Osteoblast (primary cell): ENCODE data around the gene MRPS25. TPM values are rescaled to one million over a fixed set of nuclear protein-coding genes. Genes with fewer than 3 reads are reported as not detected.

Experiments used
- DNase-seq: peaks from one replicate; pipeline ENCODE4 v3.0.0; 2011; ENCODE audit warnings: low spot score, mixed read lengths; ENCODE audit not compliant: insufficient read length; ENCODE audit errors: missing footprints
- H2AFZ ChIP-seq: 2 replicates; pipeline ENCODE4 v1.6.0; 2011; ENCODE audit warnings: mild to moderate bottlenecking, low read length
- H3K27ac ChIP-seq: 2 replicates; pipeline ENCODE4 v1.5.1; 2011; ENCODE audit warnings: mild to moderate bottlenecking, low read depth, low read length, moderate library complexity
- H3K27me3 ChIP-seq: 2 replicates; pipeline ENCODE4 v1.6.0; 2012; ENCODE audit warnings: mild to moderate bottlenecking, control low read depth, inconsistent platforms, low read length, moderate library complexity; ENCODE audit not compliant: insufficient read depth
- H3K36me3 ChIP-seq: 2 replicates; pipeline ENCODE4 v1.5.1; 2011; ENCODE audit warnings: mild to moderate bottlenecking, low read length, control low read depth, moderate library complexity; ENCODE audit not compliant: insufficient read depth
- H3K4me1 ChIP-seq: 2 replicates; pipeline ENCODE4 v1.5.1; 2011; ENCODE audit warnings: mild to moderate bottlenecking, low read length, control low read depth, moderate library complexity; ENCODE audit not compliant: insufficient read depth
- H3K4me2 ChIP-seq: 2 replicates; pipeline ENCODE4 v1.6.0; 2011; ENCODE audit warnings: mild to moderate bottlenecking, low read length; ENCODE audit not compliant: insufficient read depth
- H3K4me3 ChIP-seq: fragments of 200-600 bp; sonication (generic); 3 replicates; pipeline ENCODE4 v1.5.1; 2012; ENCODE audit warnings: mild to moderate bottlenecking, low read length, inconsistent platforms; ENCODE audit not compliant: insufficient read depth
- H3K79me2 ChIP-seq: 2 replicates; pipeline ENCODE4 v1.6.0; 2012; ENCODE audit warnings: mild to moderate bottlenecking, low read length, control low read depth, inconsistent platforms; ENCODE audit not compliant: insufficient read depth
- H3K9me3 ChIP-seq: 2 replicates; pipeline ENCODE4 v1.5.1; 2011; ENCODE audit warnings: low read depth, low read length, control low read depth
- H4K20me1 ChIP-seq: 2 replicates; pipeline ENCODE4 v1.6.0; 2012; ENCODE audit warnings: mild to moderate bottlenecking, low read length, control low read depth; ENCODE audit not compliant: insufficient read depth
- total RNA-seq: library from RNA; depleted of rRNA; stranded (reverse); fragments of >200 nt; gene quantifications from 2 replicates; pipeline ENCODE4 v1.2.3, GENCODE V29; 2012
- TF ChIP-seq, protein P1 (sequence below): IDR thresholded peaks from 2 replicates; pipeline ENCODE4 v1.5.1; 2011; ENCODE audit warnings: mild to moderate bottlenecking, low read depth, low read length, moderate library complexity; ENCODE audit errors: extremely low read depth

The MRPS25 gene
- total RNA-seq, 1 donor, result 11.2 TPM

- TF ChIP-seq, protein P1, sequence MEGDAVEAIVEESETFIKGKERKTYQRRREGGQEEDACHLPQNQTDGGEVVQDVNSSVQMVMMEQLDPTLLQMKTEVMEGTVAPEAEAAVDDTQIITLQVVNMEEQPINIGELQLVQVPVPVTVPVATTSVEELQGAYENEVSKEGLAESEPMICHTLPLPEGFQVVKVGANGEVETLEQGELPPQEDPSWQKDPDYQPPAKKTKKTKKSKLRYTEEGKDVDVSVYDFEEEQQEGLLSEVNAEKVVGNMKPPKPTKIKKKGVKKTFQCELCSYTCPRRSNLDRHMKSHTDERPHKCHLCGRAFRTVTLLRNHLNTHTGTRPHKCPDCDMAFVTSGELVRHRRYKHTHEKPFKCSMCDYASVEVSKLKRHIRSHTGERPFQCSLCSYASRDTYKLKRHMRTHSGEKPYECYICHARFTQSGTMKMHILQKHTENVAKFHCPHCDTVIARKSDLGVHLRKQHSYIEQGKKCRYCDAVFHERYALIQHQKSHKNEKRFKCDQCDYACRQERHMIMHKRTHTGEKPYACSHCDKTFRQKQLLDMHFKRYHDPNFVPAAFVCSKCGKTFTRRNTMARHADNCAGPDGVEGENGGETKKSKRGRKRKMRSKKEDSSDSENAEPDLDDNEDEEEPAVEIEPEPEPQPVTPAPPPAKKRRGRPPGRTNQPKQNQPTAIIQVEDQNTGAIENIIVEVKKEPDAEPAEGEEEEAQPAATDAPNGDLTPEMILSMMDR, result no peak
Observed at GRCh38 chr3:15017191-15017590, 47.9 kb downstream of the MRPS25 start.

GRCh38 chr3:15015456-15015855 is 49.7 kb downstream of the MRPS25 start:
- Histone ChIP-seq H3K36me3 (peaks cover 35% of the 10 kb centered on the region), H2AFZ (no peak overlapping the region), H3K9me3 (no peaks in the 10 kb centered on the region), H3K27ac (no peak overlapping the region), H3K4me3 (no peak overlapping the region), H3K4me1 (no peaks in the 10 kb centered on the region), H3K79me2 (peaks cover 5% of the 10 kb centered on the region), H3K27me3 (no peaks in the 10 kb centered on the region), H4K20me1 (no peaks in the 10 kb centered on the region), H3K4me2 (no peak overlapping the region)
- TF ChIP-seq, protein P1, result no peak
- DNase-seq, result no peak

More at GRCh38 chr3:15017191-15017590, 47.9 kb downstream of the MRPS25 start:
- peaks cover 45% of the 10 kb centered on the region for H3K36me3 ChIP-seq
- no peaks in the 10 kb centered on the region for H4K20me1 ChIP-seq
- no peaks in the 10 kb centered on the region for H3K4me1 ChIP-seq
- H3K4me3 ChIP-seq, result no peak overlapping the region
- DNase-seq, result no peak
- no peak overlapping the region for H2AFZ ChIP-seq
- H3K79me2 ChIP-seq, result peaks cover 5% of the 10 kb centered on the region
- H3K27ac ChIP-seq, result no peak overlapping the region
- no peaks in the 10 kb centered on the region for H3K9me3 ChIP-seq
- no peaks in the 10 kb centered on the region for H3K27me3 ChIP-seq
- no peak overlapping the region for H3K4me2 ChIP-seq

DNA sequence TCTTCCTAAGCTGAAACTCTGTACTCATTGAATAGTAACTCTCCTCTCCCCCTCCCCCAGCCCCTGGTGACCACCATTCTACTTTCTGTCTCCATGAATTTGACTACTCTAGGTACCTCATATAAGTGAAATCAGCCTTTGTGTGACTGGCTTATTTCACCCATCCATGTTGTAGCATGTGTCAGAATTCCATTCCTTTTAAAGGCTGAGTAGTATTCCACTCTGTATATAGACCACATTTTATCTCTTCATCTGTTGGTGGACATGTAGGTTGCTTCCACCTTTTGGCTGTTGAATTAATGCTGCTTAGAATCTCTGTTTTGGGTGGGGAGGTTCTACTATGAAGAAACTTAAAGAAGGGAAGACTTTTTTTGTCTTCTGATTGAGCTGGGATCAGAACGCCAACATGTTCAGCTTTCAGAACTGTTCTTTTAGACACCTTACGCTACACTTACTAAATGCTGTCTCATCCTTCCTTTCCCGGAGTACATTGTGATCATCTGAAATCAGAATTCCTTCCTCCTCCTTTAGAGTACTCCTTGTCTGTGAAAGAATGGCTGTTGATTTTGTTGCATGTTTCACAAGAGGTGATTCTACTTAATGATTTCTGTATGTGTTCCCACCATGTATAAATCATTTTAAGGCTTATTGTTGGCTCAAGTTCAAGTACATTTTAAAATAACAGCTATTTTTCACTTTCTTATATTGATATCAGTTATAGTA is 50.3 kb downstream of the MRPS25 start:
- Histone ChIP-seq H3K4me3 (no peak overlapping the region), H3K9me3 (no peaks in the 10 kb centered on the region), H3K79me2 (peaks cover 5% of the 10 kb centered on the region), H3K4me2 (no peak overlapping the region), H4K20me1 (peaks cover 2% of the 10 kb centered on the region), H3K27me3 (no peaks in the 10 kb centered on the region), H2AFZ (no peak overlapping the region), H3K36me3 (peaks cover 29% of the 10 kb centered on the region), H3K27ac (no peak overlapping the region), H3K4me1 (no peaks in the 10 kb centered on the region)
- DNase-seq, result no peak
- TF ChIP-seq, protein P1, result no peak

- TF ChIP-seq, protein P1, result no peak
- Histone ChIP-seq H3K4me3 (no peak overlapping the region), H3K79me2 (peaks cover 5% of the 10 kb centered on the region), H3K27me3 (no peaks in the 10 kb centered on the region), H2AFZ (no peak overlapping the region), H4K20me1 (peaks cover 12% of the 10 kb centered on the region), H3K27ac (no peak overlapping the region), H3K4me1 (peaks cover 10% of the 10 kb centered on the region), H3K9me3 (no peaks in the 10 kb centered on the region), H3K36me3 (peaks cover 26% of the 10 kb centered on the region), H3K4me2 (no peak overlapping the region)
- DNase-seq, result no peak
Observed at GRCh38 chr3:15011174-15011573, 53.9 kb downstream of the MRPS25 start.
